Measurements from ENCODE around the gene PTGES3L. TPM values are rescaled to one million over a fixed set of nuclear protein-coding genes. Genes with fewer than 3 reads are reported as not detected.

The PTGES3L gene
- total RNA-seq = 50.6 TPM
- long read RNA-seq, transcript PTGES3L-206 (7 exons, 855 nt) = major isoform, 15 of 25 reads
- long read RNA-seq, partial matches to known transcripts = 2 of 25 reads
- long read RNA-seq, other reads (novel, unspliced or antisense) = 7 of 25 reads

GRCh38 chr17:42979511-42980273 is at the start of gene PTGES3L:
Gene PTGES3L, minus strand, starts transcription at chr17:42980080. Its CDS starts 27 bp downstream, at chr17:42980053.
- intact Hi-C loops (cut with DNase I) = no loop called here
- ATAC-seq (ENCODE audit: poor library complexity) (peak; percentile 85), DNase-seq (peak; percentile 70)

GRCh38 chr17:43028221-43028861 is 48.5 kb upstream of the PTGES3L start:
- DNase-seq = no peak
- ATAC-seq (ENCODE audit: poor library complexity) = no peak
- intact Hi-C loops (cut with DNase I) = loop anchor here (10.0 kb wide), 1 partner anchor 96 kb away; the partner anchor contains the start of gene BRCA1

DNA sequence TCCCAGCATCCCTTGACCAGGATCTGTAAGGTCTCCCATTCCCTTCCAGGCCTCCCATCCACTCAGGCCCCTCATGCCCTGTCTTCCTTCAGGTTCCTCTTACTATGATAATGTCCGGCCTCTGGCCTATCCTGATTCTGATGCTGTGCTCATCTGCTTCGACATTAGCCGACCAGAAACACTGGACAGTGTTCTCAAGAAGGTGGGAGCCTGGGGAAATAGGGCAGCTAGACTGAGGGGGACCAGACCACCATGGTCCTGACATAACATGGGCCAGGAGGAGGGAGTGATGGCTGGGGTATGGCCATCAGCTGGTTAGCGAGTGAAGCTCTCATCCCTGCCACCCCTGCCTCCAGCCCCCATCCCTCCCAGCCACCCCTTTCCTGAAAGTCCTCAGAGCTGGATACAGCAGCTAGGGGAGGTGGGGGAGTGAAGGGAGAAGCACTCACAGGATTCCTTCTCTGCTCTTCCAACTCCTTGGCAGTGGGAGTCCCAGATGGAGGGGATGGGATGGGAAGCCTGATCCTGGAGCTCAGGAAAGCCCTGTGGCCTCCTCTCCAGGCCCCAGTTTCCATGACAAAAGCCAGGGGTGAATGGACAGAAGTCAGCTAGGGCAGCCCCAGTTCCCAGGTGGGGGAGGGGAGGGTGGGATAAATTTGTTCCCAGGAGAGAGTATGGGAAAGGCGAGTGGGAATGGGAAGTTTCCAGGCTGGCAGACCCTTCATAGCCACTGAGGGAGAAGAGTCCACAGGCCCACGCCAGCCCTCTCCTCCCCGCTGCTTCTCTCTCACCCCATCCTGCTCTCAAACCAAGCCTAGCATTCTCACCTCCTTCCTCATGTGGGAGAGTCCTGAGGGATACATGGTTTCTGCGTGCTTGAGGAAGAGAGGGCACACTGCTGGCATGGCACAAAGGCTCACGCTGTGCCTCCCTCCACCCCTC is 47.5 kb upstream of the PTGES3L start:
- intact Hi-C loops (cut with DNase I) = loop anchor here (10.0 kb wide), 1 partner anchor 97 kb away; the partner anchor contains the start of gene BRCA1
- no peak for ATAC-seq (ENCODE audit: poor library complexity)

GRCh38 chr17:43026595-43026994 is 46.7 kb upstream of the PTGES3L start:
- ATAC-seq (ENCODE audit: poor library complexity) (no peak), DNase-seq (no peak)
- intact Hi-C loops (cut with DNase I) = loop anchor here (10.0 kb wide), 1 partner anchor 98 kb away; the partner anchor contains the start of gene BRCA1

More for the DNA sequence above, 47.5 kb upstream of the PTGES3L start:
- DNase-seq = no peak

DNA sequence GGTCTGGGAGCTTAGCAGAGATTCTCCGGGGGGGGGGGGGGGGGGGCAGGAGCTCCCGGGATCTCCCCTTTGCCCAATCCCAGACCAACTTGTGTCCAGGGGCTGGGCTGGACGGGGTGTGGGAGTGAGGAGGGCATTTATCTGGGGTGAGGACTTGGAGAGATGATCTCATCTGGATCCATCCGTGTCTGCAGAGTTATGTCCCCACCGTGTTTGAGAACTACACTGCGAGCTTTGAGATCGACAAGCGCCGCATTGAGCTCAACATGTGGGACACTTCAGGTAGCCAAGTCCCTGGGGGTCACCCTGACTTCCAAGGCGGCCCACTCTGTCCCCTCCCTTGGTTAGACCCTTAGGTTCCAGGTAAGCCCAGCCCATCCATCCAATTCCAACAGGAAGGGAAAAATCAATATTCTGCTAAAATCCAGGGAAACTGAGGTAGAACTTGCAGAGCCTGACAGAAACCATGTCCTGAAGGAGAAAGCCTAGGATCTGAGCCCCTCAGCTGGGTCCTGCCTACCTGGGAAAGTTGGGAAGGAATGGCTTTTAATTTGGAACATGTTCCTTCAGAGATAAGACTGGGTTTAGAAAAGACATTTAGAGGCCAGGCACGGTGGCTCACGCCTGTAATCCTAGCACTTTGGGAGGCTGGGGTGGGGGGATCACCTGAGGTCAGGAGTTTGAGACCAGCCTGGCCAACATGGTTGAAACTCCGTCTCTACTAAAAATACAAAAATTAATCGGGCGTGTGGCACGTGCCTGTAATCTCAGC is 46.1 kb upstream of the PTGES3L start:
- intact Hi-C loops (cut with DNase I) = loop anchor here (10.0 kb wide), 1 partner anchor 99 kb away; the partner anchor contains the start of gene BRCA1

DNA sequence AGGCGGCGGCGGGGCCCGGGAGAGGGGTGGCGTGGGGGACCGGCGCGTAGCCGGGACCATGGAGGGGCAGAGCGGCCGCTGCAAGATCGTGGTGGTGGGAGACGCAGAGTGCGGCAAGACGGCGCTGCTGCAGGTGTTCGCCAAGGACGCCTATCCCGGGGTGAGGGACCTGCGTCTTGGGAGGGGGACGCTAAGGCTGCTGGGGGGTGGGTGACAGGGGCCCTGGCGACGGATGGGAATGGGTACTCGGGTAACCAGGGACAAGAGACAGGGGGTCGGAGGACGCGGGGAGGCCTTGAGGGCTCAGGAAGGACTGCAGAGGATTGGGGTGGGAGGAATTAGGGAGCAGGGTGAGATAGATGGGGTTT is 45.4 kb upstream of the PTGES3L start:
- DNase-seq (no peak), ATAC-seq (ENCODE audit: poor library complexity) (no peak)
- intact Hi-C loops (cut with DNase I) = loop anchor here (10.0 kb wide), 1 partner anchor 100 kb away; the partner anchor contains the start of gene BRCA1

More for the DNA sequence above, 46.1 kb upstream of the PTGES3L start:
- ATAC-seq (ENCODE audit: poor library complexity) = no peak
- no peak for DNase-seq

- ATAC-seq (ENCODE audit: poor library complexity) (peak; percentile 71), DNase-seq (peak; percentile 90)
- intact Hi-C loops (cut with DNase I) = loop anchor here (10.0 kb wide), 1 partner anchor 100 kb away; the partner anchor contains the start of gene BRCA1
Measured at GRCh38 chr17:43024407-43025289, 44.8 kb upstream of the PTGES3L start, which contains the start of gene RND2. Gene RND2, plus strand, starts transcription at chr17:43025231. Its CDS starts 117 bp downstream, at chr17:43025348.

- intact Hi-C loops (cut with DNase I) = loop anchor here (10.0 kb wide), 1 partner anchor 103 kb away; the partner anchor contains the start of gene BRCA1
- DNase-seq = peak; percentile 90
- ATAC-seq (ENCODE audit: poor library complexity) = peak; percentile 89
Measured at GRCh38 chr17:43021741-43022512, 42.0 kb upstream of the PTGES3L start, which contains the start of gene VAT1. Gene VAT1, minus strand, starts transcription at chr17:43022385. Its CDS starts 63 bp downstream, at chr17:43022322.

- ATAC-seq (ENCODE audit: poor library complexity) (peak; percentile 34), DNase-seq (peak; percentile 80)
- intact Hi-C loops (cut with DNase I) = loop anchor here (10.0 kb wide), 1 partner anchor 104 kb away; the partner anchor contains the start of gene BRCA1
Measured at GRCh38 chr17:43020789-43021740, 41.2 kb upstream of the PTGES3L start.

DNA sequence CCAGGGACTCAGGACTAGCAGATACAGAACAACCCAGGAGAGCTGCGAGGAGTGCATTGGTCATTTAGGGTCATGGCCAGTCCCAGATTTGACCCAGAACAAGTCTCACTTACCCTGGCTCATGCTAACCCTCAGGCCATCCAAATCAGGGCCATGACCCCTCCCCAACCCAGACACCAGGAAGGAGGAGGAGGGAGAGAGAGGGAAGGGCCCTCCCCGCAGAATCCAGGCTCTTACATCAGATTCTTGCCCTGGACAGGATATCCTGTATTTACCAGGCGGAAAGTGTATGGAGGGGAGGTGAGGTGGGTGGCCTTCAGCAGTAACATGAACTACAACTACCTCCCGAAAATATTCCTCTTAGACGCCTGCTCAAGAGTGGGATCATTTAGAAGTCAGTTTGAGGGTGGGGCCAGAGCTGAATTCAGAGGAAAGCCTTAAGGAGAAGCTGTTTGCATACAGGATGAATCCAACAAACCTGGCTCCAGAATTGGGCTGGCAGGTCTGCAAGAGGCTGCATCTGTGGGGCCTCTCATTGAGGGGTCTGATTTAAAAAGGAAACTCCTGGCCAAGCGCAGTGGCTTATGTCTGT is 40.2 kb upstream of the PTGES3L start:
- ATAC-seq (ENCODE audit: poor library complexity) (no peak), DNase-seq (no peak)
- intact Hi-C loops (cut with DNase I) = loop anchor here (10.0 kb wide), 1 partner anchor 105 kb away; the partner anchor contains the start of gene BRCA1

GRCh38 chr17:43019418-43019817 is 39.5 kb upstream of the PTGES3L start:
- ATAC-seq (ENCODE audit: poor library complexity) (no peak), DNase-seq (no peak)
- intact Hi-C loops (cut with DNase I) = no loop called here

DNA sequence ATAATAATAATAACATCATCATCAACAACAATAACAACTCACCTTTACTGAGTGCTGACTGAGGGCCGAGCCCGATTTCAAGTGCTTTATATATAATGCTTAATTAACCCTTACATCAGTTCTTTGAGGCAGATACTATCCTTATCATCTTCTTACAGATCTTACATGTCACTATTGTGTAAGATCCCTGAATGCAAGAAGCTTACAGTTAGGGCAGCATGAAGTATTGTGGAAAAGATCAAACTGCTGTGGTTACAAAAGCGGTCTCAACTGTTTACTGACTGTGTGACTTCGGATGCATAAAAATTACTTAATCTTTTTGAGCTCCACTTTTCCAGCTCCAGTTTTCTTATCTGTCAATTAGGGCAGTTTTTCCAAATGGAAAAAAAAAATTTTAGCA is 39.1 kb upstream of the PTGES3L start:
- intact Hi-C loops (cut with DNase I) = no loop called here
- no peak for DNase-seq
- ATAC-seq (ENCODE audit: poor library complexity) = no peak

DNA sequence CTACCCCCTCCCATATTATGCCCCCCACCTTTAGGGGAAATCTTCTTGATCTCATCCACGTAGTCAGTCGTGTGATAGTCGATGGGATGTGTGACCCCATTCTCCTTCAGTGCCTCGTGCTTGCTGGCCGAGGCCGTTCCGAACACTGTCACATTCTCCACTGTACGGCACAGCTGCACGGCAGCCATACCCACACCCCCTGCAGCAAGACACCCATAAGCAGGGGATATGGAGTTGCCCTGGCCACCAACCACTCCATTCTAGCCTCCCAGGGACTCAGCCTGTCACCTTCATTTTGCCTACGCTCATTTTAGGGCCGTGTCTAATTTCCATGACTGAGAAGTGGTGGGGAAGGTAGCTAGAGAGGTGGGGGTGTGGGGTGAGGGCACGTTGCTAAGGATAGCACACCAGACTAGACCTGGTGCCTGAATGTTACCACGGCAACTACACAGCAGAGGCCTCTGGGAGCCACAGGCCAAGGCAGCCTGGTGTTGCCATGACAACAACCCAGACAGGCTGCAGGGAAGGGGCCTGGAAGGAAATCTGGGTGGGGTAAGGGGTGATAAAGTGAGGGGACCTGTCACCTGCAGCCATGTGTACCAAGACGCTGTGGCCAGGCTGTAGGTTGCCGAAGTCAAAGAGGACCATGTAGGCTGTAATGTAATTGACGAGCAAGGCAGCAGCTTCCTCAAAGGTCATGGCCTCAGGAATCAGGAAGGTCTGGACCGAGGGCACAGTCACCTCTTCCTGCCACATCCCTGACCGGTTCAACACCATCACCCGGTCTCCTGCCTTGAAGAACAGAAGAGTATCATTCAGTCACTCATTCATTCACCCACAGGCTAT is 38.4 kb upstream of the PTGES3L start:
- intact Hi-C loops (cut with DNase I) = no loop called here
- ATAC-seq (ENCODE audit: poor library complexity) = no peak
- DNase-seq = no peak
